HCT116 (cell line): Measurements from ENCODE around the gene ABCC9. TPM values are rescaled to one million over a fixed set of nuclear protein-coding genes. Genes with fewer than 3 reads are reported as not detected.

Source experiments
- ATAC-seq: fragments of 200-7000 bp; cut with Tn5 transposase; 2 replicates; pipeline ENCODE4 v1.9.1; 2020; ENCODE audit warnings: mild to moderate bottlenecking, moderate library complexity
- BruUV-seq: library from RNA; stranded (reverse); fragments of 400-500 nt; replicated peaks from 2 replicates; lab custom pipeline; 2021; lab: Mats Ljungman, UMichigan
- CTCF ChIA-PET: fragments of 300-600 bp; sonication (Branson Sonifier 250); formaldehyde crosslinking; loops from one replicate; lab custom pipeline; 2021; ENCODE audit warnings: antibody characterized with exemption; lab: Charles Lee
- POLR2A ChIA-PET: fragments of 300-600, 350-600 bp; sonication (Branson Sonifier 250); formaldehyde crosslinking; loops from one replicate; lab custom pipeline; 2021; ENCODE audit warnings: antibody characterized with exemption; lab: Charles Lee
- RAD21 ChIA-PET, 2 experiments: fragments of 300-600 bp; sonication (Branson Sonifier 250); formaldehyde crosslinking; loops; one replicate each; lab custom pipeline; 2023; ENCODE audit warnings: low total read pairs in 2 of 2; ENCODE audit not compliant: uncharacterized antibody in 2 of 2, unreplicated experiment in 2 of 2, low non-redundant PET in 1 of 2; lab: Charles Lee
- DNase-seq: peaks from one replicate; pipeline ENCODE4 v3.0.0-alpha.2; 2010; ENCODE audit warnings: low read depth, low spot score
- H2AFZ ChIP-seq: fragments of 200-600 bp; shearing (Covaris generic), sonication (generic); 2 replicates; pipeline ENCODE4 v1.6.1; 2017; ENCODE audit warnings: low read depth, mixed run types, mixed read lengths, antibody characterized with exemption, low read length; ENCODE audit not compliant: poor library complexity, severe bottlenecking
- H3K27ac ChIP-seq: 2 replicates; pipeline ENCODE4 v1.5.1; 2012; ENCODE audit warnings: low read depth, low read length
- H3K27me3 ChIP-seq: fragments of 200-600 bp; sonication (generic); 2 replicates; pipeline ENCODE4 v1.6.1; 2016; ENCODE audit warnings: mixed run types, low read length, mixed read lengths; ENCODE audit not compliant: insufficient read depth
- H3K36me3 ChIP-seq, 2 experiments: fragments of 200-500 bp in 1 of 2; fragments of 200-600 bp in 1 of 2; sonication (Bioruptor generic) in 1 of 2; sonication (generic) in 1 of 2; 2 replicates each; pipeline versions ENCODE4 v1.5.1 to v1.6.1; 2014 to 2016; ENCODE audit warnings: low read length in 2 of 2, inconsistent platforms in 1 of 2, mixed read lengths in 1 of 2, mixed run types in 1 of 2; ENCODE audit not compliant: insufficient read depth in 2 of 2, control insufficient read depth in 1 of 2
- H3K4me1 ChIP-seq, 2 experiments: fragments of 200-600 bp in 1 of 2; sonication (generic) in 1 of 2; 2 replicates each; pipeline versions ENCODE4 v1.5.1 to v1.6.1; 2012 to 2017; ENCODE audit warnings: low read length in 2 of 2, inconsistent platforms in 1 of 2, mild to moderate bottlenecking in 1 of 2, mixed read lengths in 1 of 2, mixed run types in 1 of 2, moderate library complexity in 1 of 2; ENCODE audit not compliant: insufficient read depth in 2 of 2, control insufficient read depth in 1 of 2
- H3K4me2 ChIP-seq: fragments of 200-600 bp; sonication (generic); 2 replicates; pipeline ENCODE4 v1.6.1; 2017; ENCODE audit warnings: mixed run types, low read length, mixed read lengths
- H3K4me3 ChIP-seq, 2 experiments: fragments of 200-600 bp in 1 of 2; sonication (generic) in 1 of 2; replicated peaks in 1 of 2; 2 replicates each; pipeline ENCODE4 v1.5.1; 2011 to 2016; ENCODE audit warnings: low read length in 2 of 2, control low read depth in 1 of 2, low read depth in 1 of 2, mild to moderate bottlenecking in 1 of 2, mixed read lengths in 1 of 2, mixed run types in 1 of 2
- H3K79me2 ChIP-seq: fragments of 200-600 bp; sonication (generic); 2 replicates; pipeline ENCODE4 v1.6.1; 2017; ENCODE audit warnings: mild to moderate bottlenecking, mixed run types, low read length, moderate library complexity, mixed read lengths; ENCODE audit not compliant: insufficient read depth
- H3K9ac ChIP-seq: fragments of 200-600 bp; sonication (generic); 2 replicates; pipeline ENCODE4 v1.6.1; 2016; ENCODE audit warnings: low read length, mixed read lengths
- H3K9me2 ChIP-seq: fragments of 200-600 bp; sonication (generic), shearing (Covaris generic); 2 replicates; pipeline ENCODE4 v1.6.1; 2017; ENCODE audit warnings: mixed run types, mild to moderate bottlenecking, moderate library complexity; ENCODE audit not compliant: insufficient read depth
- H3K9me3 ChIP-seq, 2 experiments: fragments of 200-500 bp in 1 of 2; fragments of 200-600 bp in 1 of 2; sonication (Bioruptor generic) in 1 of 2; sonication (generic) in 1 of 2; 2 replicates each; pipeline ENCODE4 v1.6.1; 2014 to 2017; ENCODE audit warnings: low read length in 2 of 2, mixed read lengths in 2 of 2, inconsistent platforms in 1 of 2, low read depth in 1 of 2, mild to moderate bottlenecking in 1 of 2, mixed run types in 1 of 2, moderate library complexity in 1 of 2; ENCODE audit not compliant: control insufficient read depth in 1 of 2, insufficient read depth in 1 of 2
- H4K20me1 ChIP-seq: fragments of 200-600 bp; sonication (generic), shearing (Covaris generic); 2 replicates; pipeline ENCODE4 v1.6.1; 2017; ENCODE audit warnings: mixed run types, mild to moderate bottlenecking, moderate library complexity; ENCODE audit not compliant: insufficient read depth
- CBX3 ChIP-seq: IDR thresholded peaks from 2 replicates; pipeline ENCODE4 v1.6.1; 2012; ENCODE audit warnings: low read depth
- EGR1 ChIP-seq: IDR thresholded peaks from 2 replicates; pipeline ENCODE4 v1.6.1; 2012; ENCODE audit warnings: low read depth
- ELF1 ChIP-seq: IDR thresholded peaks from 2 replicates; pipeline ENCODE4 v1.6.1; 2012; ENCODE audit warnings: low read depth, borderline replicate concordance
- EZH2phosphoT487 ChIP-seq: fragments of 200-600 bp; IDR thresholded peaks from 2 replicates; pipeline ENCODE4 v1.6.1; 2018; ENCODE audit warnings: antibody characterized with exemption, borderline replicate concordance
- FOSL1 ChIP-seq: IDR thresholded peaks from 2 replicates; pipeline ENCODE4 v1.6.1; 2012; ENCODE audit warnings: low read depth
- JUND ChIP-seq: IDR thresholded peaks from 2 replicates; pipeline ENCODE4 v1.6.1; 2012
- POLR2A ChIP-seq: IDR thresholded peaks from 2 replicates; pipeline ENCODE4 v1.7.0; 2011; ENCODE audit warnings: borderline replicate concordance; ENCODE audit not compliant: insufficient read depth, insufficient read length; ENCODE audit errors: extremely low read depth
- POLR2AphosphoS5 ChIP-seq: IDR thresholded peaks from 2 replicates; pipeline ENCODE4 v1.6.1; 2011; ENCODE audit warnings: mild to moderate bottlenecking, low read depth, low read length, moderate library complexity
- RAD21 ChIP-seq: IDR thresholded peaks from 2 replicates; pipeline ENCODE4 v1.6.1; 2012; ENCODE audit warnings: low read depth, mild to moderate bottlenecking
- SIN3A ChIP-seq: IDR thresholded peaks from 2 replicates; pipeline ENCODE4 v1.6.1; 2012; ENCODE audit warnings: low read depth
- SP1 ChIP-seq: IDR thresholded peaks from 2 replicates; pipeline ENCODE4 v1.6.1; 2012; ENCODE audit warnings: low read depth
- SRF ChIP-seq: IDR thresholded peaks from 2 replicates; pipeline ENCODE4 v1.6.1; 2012; ENCODE audit warnings: low read depth
- YY1 ChIP-seq: IDR thresholded peaks from 2 replicates; pipeline ENCODE4 v1.6.1; 2011; ENCODE audit warnings: low read length, low read depth, moderate library complexity, mild to moderate bottlenecking; ENCODE audit not compliant: insufficient replicate concordance; ENCODE audit errors: extremely low read depth
- ZFX ChIP-seq: fragments of 450-650 bp; IDR thresholded peaks from 2 replicates; pipeline ENCODE4 v1.6.1; 2017
- ZNF274 ChIP-seq: fragments of 200-500 bp; sonication (Bioruptor generic); IDR thresholded peaks from 2 replicates; pipeline ENCODE4 v1.6.1; 2014; ENCODE audit warnings: mild to moderate bottlenecking, low read depth, low read length, inconsistent platforms
- intact Hi-C: fragments of 100-400 bp; cut with micrococcal nuclease; formaldehyde crosslinking; loops from 2 replicates; pipeline ENCODE4 v1.10.0; 2022
- total RNA-seq: library from RNA; stranded (reverse); gene quantifications from one replicate; pipeline ENCODE4 v1.2.1, GENCODE V29; 2021; ENCODE audit not compliant: unreplicated experiment
- TF ChIP-seq, protein P1 (sequence below): IDR thresholded peaks from 2 replicates; pipeline ENCODE4 v1.6.1; 2012
- TF ChIP-seq, protein P2 (sequence below), 3 experiments: fragments of 200-600 bp in 1 of 3; sonication (generic) in 1 of 3; IDR thresholded peaks in 2 of 3; conservative IDR thresholded peaks in 1 of 3; 2 replicates each; pipeline ENCODE4 v1.5.1; 2012 to 2017; ENCODE audit warnings: low read depth in 2 of 3, low read length in 2 of 3, antibody characterized with exemption in 1 of 3, borderline replicate concordance in 1 of 3, control low read depth in 1 of 3, mild to moderate bottlenecking in 1 of 3, mixed read lengths in 1 of 3, mixed run types in 1 of 3, moderate library complexity in 1 of 3; ENCODE audit not compliant: insufficient read depth in 1 of 3
- TF ChIP-seq, protein P3 (sequence below): IDR thresholded peaks from 2 replicates; pipeline ENCODE4 v1.6.1; 2012; ENCODE audit warnings: low read depth
- TF ChIP-seq, protein P4 (sequence below): IDR thresholded peaks from 2 replicates; pipeline ENCODE4 v1.6.1; 2011; ENCODE audit warnings: mild to moderate bottlenecking, low read length, moderate library complexity; ENCODE audit not compliant: insufficient replicate concordance; ENCODE audit errors: extremely low read depth
- TF ChIP-seq, protein P5 (sequence below): IDR thresholded peaks from 2 replicates; pipeline ENCODE4 v1.6.1; 2012

Gene ABCC9
- total RNA-seq, 1 experiment from 2014 or later = 0.05 TPM

DNA sequence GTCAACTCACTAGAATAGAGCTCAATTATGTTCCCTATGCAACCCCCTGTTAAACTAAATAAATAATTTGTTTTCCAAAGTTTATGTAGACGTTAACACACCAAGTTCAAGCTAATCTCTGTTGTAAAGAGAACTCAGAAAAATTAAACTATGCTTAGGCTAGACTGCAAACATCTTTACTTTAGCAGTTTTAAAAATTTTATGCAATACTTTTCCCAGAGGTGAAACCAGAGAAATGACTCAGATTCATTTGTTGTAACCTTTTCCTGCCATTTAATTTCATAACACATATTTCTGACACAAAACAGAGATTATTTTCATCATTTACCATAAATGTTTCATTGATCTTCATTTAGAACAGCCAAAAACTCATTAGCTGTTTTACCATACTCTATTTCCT, 27.4 kb downstream of the ABCC9 start:
- RAD21 ChIA-PET = no interaction called here
- POLR2A ChIA-PET = no interaction called here
- H4K20me1 ChIP-seq = no peaks in the 10 kb centered on the region
- H3K27ac ChIP-seq = no peak overlapping the region
- H3K9me2 ChIP-seq = no peaks in the 10 kb centered on the region
- no peak overlapping the region for H2AFZ ChIP-seq
- TF ChIP-seq SRF = no peak
- no peak for TF ChIP-seq POLR2AphosphoS5
- TF ChIP-seq YY1 = no peak
- no peak for TF ChIP-seq EZH2phosphoT487
- TF ChIP-seq JUND = no peak
- no peak for TF ChIP-seq ZFX
- TF ChIP-seq ELF1 = no peak
- TF ChIP-seq, protein P1, sequence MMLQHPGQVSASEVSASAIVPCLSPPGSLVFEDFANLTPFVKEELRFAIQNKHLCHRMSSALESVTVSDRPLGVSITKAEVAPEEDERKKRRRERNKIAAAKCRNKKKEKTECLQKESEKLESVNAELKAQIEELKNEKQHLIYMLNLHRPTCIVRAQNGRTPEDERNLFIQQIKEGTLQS = no peak
- TF ChIP-seq, protein P2, sequence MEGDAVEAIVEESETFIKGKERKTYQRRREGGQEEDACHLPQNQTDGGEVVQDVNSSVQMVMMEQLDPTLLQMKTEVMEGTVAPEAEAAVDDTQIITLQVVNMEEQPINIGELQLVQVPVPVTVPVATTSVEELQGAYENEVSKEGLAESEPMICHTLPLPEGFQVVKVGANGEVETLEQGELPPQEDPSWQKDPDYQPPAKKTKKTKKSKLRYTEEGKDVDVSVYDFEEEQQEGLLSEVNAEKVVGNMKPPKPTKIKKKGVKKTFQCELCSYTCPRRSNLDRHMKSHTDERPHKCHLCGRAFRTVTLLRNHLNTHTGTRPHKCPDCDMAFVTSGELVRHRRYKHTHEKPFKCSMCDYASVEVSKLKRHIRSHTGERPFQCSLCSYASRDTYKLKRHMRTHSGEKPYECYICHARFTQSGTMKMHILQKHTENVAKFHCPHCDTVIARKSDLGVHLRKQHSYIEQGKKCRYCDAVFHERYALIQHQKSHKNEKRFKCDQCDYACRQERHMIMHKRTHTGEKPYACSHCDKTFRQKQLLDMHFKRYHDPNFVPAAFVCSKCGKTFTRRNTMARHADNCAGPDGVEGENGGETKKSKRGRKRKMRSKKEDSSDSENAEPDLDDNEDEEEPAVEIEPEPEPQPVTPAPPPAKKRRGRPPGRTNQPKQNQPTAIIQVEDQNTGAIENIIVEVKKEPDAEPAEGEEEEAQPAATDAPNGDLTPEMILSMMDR (IDR thresholded peaks at IDR 0.05 in 2 of 3, conservative IDR thresholded peaks at IDR 0.05 in 1 of 3; ENCODE audit: borderline replicate concordance in 1 of 3, insufficient read depth in 1 of 3, low read depth in 2 of 3, low read length in 2 of 3) = no peak
- TF ChIP-seq POLR2A = no peak
- TF ChIP-seq FOSL1 = no peak
- no peak for TF ChIP-seq RAD21
- TF ChIP-seq EGR1 = no peak
- TF ChIP-seq CBX3 = no peak
- TF ChIP-seq, protein P3, sequence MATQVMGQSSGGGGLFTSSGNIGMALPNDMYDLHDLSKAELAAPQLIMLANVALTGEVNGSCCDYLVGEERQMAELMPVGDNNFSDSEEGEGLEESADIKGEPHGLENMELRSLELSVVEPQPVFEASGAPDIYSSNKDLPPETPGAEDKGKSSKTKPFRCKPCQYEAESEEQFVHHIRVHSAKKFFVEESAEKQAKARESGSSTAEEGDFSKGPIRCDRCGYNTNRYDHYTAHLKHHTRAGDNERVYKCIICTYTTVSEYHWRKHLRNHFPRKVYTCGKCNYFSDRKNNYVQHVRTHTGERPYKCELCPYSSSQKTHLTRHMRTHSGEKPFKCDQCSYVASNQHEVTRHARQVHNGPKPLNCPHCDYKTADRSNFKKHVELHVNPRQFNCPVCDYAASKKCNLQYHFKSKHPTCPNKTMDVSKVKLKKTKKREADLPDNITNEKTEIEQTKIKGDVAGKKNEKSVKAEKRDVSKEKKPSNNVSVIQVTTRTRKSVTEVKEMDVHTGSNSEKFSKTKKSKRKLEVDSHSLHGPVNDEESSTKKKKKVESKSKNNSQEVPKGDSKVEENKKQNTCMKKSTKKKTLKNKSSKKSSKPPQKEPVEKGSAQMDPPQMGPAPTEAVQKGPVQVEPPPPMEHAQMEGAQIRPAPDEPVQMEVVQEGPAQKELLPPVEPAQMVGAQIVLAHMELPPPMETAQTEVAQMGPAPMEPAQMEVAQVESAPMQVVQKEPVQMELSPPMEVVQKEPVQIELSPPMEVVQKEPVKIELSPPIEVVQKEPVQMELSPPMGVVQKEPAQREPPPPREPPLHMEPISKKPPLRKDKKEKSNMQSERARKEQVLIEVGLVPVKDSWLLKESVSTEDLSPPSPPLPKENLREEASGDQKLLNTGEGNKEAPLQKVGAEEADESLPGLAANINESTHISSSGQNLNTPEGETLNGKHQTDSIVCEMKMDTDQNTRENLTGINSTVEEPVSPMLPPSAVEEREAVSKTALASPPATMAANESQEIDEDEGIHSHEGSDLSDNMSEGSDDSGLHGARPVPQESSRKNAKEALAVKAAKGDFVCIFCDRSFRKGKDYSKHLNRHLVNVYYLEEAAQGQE = no peak
- no peak for TF ChIP-seq SIN3A
- TF ChIP-seq, protein P4, sequence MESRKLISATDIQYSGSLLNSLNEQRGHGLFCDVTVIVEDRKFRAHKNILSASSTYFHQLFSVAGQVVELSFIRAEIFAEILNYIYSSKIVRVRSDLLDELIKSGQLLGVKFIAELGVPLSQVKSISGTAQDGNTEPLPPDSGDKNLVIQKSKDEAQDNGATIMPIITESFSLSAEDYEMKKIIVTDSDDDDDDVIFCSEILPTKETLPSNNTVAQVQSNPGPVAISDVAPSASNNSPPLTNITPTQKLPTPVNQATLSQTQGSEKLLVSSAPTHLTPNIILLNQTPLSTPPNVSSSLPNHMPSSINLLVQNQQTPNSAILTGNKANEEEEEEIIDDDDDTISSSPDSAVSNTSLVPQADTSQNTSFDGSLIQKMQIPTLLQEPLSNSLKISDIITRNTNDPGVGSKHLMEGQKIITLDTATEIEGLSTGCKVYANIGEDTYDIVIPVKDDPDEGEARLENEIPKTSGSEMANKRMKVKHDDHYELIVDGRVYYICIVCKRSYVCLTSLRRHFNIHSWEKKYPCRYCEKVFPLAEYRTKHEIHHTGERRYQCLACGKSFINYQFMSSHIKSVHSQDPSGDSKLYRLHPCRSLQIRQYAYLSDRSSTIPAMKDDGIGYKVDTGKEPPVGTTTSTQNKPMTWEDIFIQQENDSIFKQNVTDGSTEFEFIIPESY = no peak
- TF ChIP-seq, protein P5, sequence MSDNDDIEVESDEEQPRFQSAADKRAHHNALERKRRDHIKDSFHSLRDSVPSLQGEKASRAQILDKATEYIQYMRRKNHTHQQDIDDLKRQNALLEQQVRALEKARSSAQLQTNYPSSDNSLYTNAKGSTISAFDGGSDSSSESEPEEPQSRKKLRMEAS = no peak
- no peak for TF ChIP-seq SP1
- TF ChIP-seq ZNF274 = no peak
- ATAC-seq (no peak), DNase-seq (no peak)
- no peak overlapping the region for H3K4me3 ChIP-seq
- CTCF ChIA-PET = no interaction called here
- no peaks in the 10 kb centered on the region for H3K9me3 ChIP-seq
- BruUV-seq = no TSS peak
- H3K4me2 ChIP-seq = no peak overlapping the region
- no peaks in the 10 kb centered on the region for H3K4me1 ChIP-seq
- intact Hi-C loops = no loop called here
- no peaks in the 10 kb centered on the region for H3K79me2 ChIP-seq
- H3K9ac ChIP-seq = no peak overlapping the region
- no peaks in the 10 kb centered on the region for H3K27me3 ChIP-seq
- H3K36me3 ChIP-seq = no peaks in the 10 kb centered on the region
